ENCODE data around the gene TEKT3. TPM values are rescaled to one million over a fixed set of nuclear protein-coding genes. Genes with fewer than 3 reads are reported as not detected.

Gene TEKT3
- polyA plus RNA-seq, 1 experiment, result 0.21 TPM

DNA sequence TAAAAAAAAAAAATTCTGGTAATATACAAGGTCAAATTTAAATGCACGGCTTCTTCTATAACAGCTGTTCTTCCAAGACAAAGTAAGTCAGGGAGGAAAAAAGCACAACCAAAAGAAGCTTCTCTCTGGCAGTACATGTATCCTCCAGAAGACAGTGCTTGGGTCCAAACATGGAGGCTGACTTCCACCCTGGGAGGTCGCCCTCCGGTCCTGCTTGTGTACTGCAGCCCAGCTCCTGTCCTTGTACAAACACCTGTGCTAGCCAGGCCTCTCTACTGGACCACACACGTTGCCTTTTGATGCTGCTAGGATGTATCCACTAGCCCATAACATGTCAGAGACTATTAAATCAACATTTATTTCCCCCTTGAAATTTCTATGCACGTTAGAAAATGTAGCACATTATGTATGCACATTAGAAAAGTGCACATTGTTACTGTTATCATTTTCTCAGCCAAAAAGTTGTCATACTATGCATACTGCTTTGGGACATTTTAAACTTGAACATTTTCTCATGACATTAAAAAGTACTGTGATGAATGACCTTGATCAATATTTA, 21.9 kb downstream of the TEKT3 start:
- ChIA-PET POLR2A (no interaction called here), CTCF (interaction anchor here (0.6 to 1.2 kb wide), 4 partner anchors 16 to 115 kb away, joined by 3 read pairs; partner anchors contain the start of gene TEKT3)

DNA sequence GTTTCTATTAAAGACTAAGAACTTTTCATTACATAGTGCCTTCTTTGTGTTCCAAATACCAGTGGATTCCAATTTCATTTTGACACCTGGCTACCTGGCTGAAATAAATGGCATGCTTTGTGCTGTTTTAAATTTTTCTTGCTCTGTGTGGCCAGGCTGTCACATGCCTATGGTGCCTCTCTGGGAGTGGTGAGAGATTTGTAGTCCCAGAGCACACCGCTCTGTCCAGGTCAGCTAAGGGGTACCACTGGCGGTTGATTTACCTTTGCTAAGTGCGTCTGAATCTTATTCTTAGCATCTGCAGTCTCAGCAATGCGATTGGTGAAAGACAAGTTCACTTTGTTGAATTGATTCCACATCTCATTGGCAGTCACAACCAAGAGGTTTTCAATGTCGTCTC, 29.4 kb downstream of the TEKT3 start:
- CTCF ChIA-PET, result interaction anchor here (0.7 kb wide), 1 partner anchor 9 kb away, joined by 3 read pairs; no protein-coding TSS in a partner anchor
- Histone ChIP-seq H3K36me3 (ENCODE audit: control insufficient read depth, insufficient read depth, low read length) (no peaks in the 10 kb centered on the region), H3K4me3 (ENCODE audit: low read depth, low read length) (no peak overlapping the region), H3K27me3 (ENCODE audit: control insufficient read depth, insufficient read depth, low read length) (peaks cover 9% of the 10 kb centered on the region)
- POLR2A ChIA-PET, result no interaction called here
- TF ChIP-seq, protein P1, sequence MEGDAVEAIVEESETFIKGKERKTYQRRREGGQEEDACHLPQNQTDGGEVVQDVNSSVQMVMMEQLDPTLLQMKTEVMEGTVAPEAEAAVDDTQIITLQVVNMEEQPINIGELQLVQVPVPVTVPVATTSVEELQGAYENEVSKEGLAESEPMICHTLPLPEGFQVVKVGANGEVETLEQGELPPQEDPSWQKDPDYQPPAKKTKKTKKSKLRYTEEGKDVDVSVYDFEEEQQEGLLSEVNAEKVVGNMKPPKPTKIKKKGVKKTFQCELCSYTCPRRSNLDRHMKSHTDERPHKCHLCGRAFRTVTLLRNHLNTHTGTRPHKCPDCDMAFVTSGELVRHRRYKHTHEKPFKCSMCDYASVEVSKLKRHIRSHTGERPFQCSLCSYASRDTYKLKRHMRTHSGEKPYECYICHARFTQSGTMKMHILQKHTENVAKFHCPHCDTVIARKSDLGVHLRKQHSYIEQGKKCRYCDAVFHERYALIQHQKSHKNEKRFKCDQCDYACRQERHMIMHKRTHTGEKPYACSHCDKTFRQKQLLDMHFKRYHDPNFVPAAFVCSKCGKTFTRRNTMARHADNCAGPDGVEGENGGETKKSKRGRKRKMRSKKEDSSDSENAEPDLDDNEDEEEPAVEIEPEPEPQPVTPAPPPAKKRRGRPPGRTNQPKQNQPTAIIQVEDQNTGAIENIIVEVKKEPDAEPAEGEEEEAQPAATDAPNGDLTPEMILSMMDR (IDR thresholded peaks at IDR 0.05; ENCODE audit: insufficient read depth, low read depth, low read length), result no peak
- no peak for DNase-seq (ENCODE audit: low read depth)

More for the DNA sequence above, 21.9 kb downstream of the TEKT3 start:
- H3K27me3 ChIP-seq (ENCODE audit: control insufficient read depth, insufficient read depth, low read length), result peaks cover 7% of the 10 kb centered on the region
- TF ChIP-seq, protein P1 (IDR thresholded peaks at IDR 0.05; ENCODE audit: insufficient read depth, low read depth, low read length), result no peak
- no peak for DNase-seq (ENCODE audit: low read depth)
- no peak overlapping the region for H3K4me3 ChIP-seq (ENCODE audit: low read depth, low read length)
- no peaks in the 10 kb centered on the region for H3K36me3 ChIP-seq (ENCODE audit: control insufficient read depth, insufficient read depth, low read length)

DNA sequence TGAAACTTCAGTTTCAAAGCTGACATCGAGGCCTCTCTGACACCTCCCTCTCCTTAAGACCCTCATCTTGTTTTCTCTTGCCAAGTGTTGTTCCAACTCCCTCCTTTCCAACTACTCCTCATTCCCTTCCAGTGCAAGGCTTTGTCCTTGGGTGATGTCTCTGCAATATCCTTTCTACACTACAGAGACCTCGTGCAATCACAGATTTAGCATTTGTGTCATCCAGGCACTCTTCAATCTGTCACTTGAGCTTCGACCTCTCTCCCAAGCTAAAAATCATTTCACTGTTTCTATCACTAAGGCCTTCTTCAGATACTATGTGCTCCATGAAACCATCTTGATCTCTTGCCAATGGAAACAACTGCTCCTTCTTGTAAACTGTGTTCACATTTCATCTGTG, 31.6 kb downstream of the TEKT3 start:
- CTCF ChIA-PET, result no interaction called here

DNA sequence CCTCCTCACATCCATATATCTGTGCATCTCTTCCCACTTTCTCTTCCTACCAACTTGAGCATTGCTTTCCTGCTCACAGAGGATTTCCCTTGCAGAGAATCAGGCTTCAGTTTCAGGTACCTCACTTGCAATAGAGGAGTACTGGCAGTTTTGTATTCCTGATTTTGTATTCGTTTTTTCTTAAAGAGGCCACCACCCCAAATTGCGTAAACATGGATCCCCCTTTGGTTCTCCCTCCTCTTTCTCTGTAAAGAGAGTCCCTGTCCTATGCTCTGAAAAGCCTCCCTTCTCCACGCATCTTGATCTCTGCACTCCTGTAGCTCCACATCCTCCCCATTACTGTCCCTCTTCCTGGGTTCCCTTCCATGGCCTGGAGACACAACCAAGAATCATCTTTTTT, 32.2 kb downstream of the TEKT3 start:
- H3K36me3 ChIP-seq (ENCODE audit: control insufficient read depth, insufficient read depth, low read length), result no peaks in the 10 kb centered on the region
- CTCF ChIA-PET, result no interaction called here
- POLR2A ChIA-PET, result no interaction called here
- DNase-seq (ENCODE audit: low read depth), result no peak
- H3K27me3 ChIP-seq (ENCODE audit: control insufficient read depth, insufficient read depth, low read length), result peaks cover 2% of the 10 kb centered on the region; the same call in 1 of the 2 replicates
- TF ChIP-seq, protein P1 (IDR thresholded peaks at IDR 0.05; ENCODE audit: insufficient read depth, low read depth, low read length), result no peak
- H3K4me3 ChIP-seq (ENCODE audit: low read depth, low read length), result no peak overlapping the region

More for the DNA sequence above, 31.6 kb downstream of the TEKT3 start:
- H3K36me3 ChIP-seq (ENCODE audit: control insufficient read depth, insufficient read depth, low read length), result no peaks in the 10 kb centered on the region
- TF ChIP-seq, protein P1 (IDR thresholded peaks at IDR 0.05; ENCODE audit: insufficient read depth, low read depth, low read length), result no peak
- H3K27me3 ChIP-seq (ENCODE audit: control insufficient read depth, insufficient read depth, low read length), result peaks cover 4% of the 10 kb centered on the region; the same call in 1 of the 2 replicates
- POLR2A ChIA-PET, result no interaction called here
- no peak for DNase-seq (ENCODE audit: low read depth)
- H3K4me3 ChIP-seq (ENCODE audit: low read depth, low read length), result no peak overlapping the region

DNA sequence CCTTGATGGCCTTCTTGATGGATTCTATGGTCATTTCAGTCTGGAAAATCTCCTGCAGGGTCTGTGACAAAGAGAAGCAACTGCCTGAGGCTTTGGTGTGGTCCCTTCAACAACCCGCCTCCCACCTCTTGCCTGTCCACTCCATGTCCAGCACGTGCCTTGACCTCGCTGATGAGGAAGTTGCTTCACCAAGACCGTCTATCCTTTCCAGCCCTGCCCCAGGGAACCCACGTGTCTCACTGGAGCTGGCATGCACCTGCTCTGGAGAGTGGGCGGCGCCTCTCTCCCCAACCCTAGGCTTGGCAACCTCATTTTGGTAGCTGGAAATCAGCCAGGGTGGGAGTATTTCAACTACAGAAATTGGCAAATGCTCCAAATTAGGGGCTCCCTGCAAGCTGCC, 32.6 kb downstream of the TEKT3 start:
- no peak overlapping the region for H3K4me3 ChIP-seq (ENCODE audit: low read depth, low read length)
- POLR2A ChIA-PET, result no interaction called here
- H3K36me3 ChIP-seq (ENCODE audit: control insufficient read depth, insufficient read depth, low read length), result no peaks in the 10 kb centered on the region
- DNase-seq (ENCODE audit: low read depth), result no peak
- CTCF ChIA-PET, result no interaction called here
- peaks cover 2% of the 10 kb centered on the region; the same call in 1 of the 2 replicates for H3K27me3 ChIP-seq (ENCODE audit: control insufficient read depth, insufficient read depth, low read length)
- TF ChIP-seq, protein P1 (IDR thresholded peaks at IDR 0.05; ENCODE audit: insufficient read depth, low read depth, low read length), result no peak

Data from BJ (cell line).